HG03095 (cell line): ENCODE data around the gene HDHD3.
"Not testable (repeated sequence)": the region's sequence is repeated elsewhere in the genome, so short reads cannot be mapped to it uniquely, and the experiment has no call there.

Source experiments
- ATAC-seq: cut with Tn5 transposase; IDR thresholded peaks from one replicate; pipeline ENCODE4 v1.9.1; 2021; ENCODE audit warnings: moderate library complexity; ENCODE audit not compliant: unreplicated experiment

The HDHD3 gene

DNA sequence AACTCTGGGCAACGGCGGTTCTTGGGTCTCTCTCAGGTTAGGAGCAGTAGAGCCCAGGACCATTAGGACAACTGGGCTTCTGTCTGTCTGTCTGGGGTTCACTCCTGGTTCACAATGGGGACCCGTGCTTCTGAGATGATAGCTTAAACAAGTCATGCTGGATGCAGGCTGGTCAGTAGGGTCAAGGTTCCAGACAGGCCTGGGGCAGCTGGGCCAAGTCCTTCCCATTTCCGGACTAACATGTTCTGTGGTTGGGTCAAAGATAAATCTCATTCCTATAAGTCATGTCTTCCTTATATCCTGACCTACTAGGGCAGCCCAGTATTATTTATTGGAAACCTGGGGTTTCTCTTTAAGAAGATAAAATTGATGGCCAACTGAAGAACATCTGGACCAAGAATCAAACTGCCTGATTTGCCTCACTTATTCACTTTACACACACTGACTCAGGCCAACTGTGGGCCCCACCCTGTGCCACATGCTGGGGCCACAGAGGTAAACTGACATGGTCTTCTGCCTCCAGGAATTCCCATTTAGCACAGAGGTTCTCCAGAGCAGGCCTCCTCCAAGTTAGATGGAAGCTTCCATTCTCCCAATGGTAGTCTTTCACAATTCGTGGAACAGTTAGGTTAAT lies 8.3 kb downstream of the HDHD3 start:
- no peak for ATAC-seq

DNA sequence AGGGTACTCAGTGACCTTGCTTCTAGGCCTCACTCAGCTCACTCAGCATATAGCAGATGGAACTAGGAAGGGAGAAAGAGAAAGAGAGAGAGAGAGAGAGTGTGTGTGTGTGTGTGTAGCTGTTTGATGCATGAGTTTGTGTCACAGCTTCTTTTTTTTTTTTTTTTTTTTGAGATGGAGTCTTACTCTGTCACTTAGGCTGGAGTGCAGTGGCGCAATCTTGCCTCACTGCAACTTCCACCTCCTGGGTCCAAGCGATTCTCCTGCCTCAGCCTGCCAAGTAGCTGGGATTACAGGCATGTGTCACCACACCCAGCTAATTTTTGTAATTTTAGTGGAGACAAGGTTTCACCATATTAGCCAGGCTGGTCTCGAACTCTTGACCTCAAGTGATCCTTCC lies 11.1 kb downstream of the HDHD3 start:
- ATAC-seq: not testable (repeated sequence)

GRCh38 chr9:113364951-113365350 lies 11.8 kb downstream of the HDHD3 start:
- ATAC-seq: no peak

GRCh38 chr9:113363336-113363735 lies 13.4 kb downstream of the HDHD3 start:
- no peak for ATAC-seq

- no peak for ATAC-seq
Observed at GRCh38 chr9:113361304-113362018, 15.3 kb downstream of the HDHD3 start.

- no peak for ATAC-seq
Observed at GRCh38 chr9:113360242-113360842, 16.4 kb downstream of the HDHD3 start.

DNA sequence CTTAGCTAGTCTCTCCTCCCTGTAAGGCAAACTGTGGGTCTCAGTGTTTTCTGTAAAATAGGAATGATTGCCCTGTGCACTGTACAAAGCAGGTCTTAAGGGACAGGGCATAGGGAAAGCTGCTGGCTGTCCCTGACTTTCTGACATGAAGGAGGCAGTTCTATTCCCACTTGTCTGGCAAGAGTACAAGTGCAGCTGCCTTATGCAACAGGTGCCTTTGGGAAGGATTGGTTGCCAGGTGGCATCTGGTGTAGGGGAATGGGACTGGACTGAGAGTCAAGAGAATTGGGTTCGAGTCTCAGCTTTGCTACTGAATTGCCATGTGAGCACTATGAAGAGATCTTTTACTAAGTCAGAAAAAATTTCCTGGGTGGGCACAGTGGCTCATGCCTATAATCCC lies 17.4 kb downstream of the HDHD3 start:
- ATAC-seq: no peak

- ATAC-seq: no peak
Observed at GRCh38 chr9:113356686-113357292, 20.0 kb downstream of the HDHD3 start.

- no peak for ATAC-seq
Observed at GRCh38 chr9:113355040-113355596, 21.7 kb downstream of the HDHD3 start.

GRCh38 chr9:113352411-113352810 lies 24.4 kb downstream of the HDHD3 start:
- no peak for ATAC-seq

GRCh38 chr9:113352006-113352405 lies 24.8 kb downstream of the HDHD3 start:
- ATAC-seq: no peak

GRCh38 chr9:113350937-113351336 lies 25.8 kb downstream of the HDHD3 start:
- no peak for ATAC-seq

DNA sequence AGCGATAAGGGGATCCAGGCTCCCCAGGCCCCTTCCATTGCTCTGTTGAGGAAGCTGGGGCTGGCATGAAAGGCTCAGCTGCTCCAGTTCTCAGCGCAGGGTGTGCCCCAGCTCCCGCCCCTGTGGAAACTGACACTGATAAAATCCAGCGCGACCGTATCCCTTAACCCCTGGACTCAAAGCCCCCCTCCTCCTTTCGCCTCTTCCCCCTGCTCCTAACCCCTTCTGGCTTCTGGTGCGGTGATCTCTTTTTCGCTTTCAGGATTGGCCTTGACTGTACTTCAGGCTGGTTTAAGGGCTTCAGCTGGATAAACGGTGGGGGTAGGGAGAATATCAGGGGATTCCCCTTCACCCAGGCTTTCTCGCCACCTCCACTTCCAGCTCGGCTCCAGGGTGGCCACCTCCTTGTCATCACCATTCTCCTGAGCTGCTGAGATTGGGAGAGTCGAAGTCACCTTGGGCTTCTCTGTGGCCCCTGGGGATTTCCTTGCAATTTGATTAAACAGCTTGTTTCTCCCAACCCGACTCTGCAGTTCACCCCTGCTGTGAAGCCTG lies 26.6 kb downstream of the HDHD3 start:
- no peak for ATAC-seq

DNA sequence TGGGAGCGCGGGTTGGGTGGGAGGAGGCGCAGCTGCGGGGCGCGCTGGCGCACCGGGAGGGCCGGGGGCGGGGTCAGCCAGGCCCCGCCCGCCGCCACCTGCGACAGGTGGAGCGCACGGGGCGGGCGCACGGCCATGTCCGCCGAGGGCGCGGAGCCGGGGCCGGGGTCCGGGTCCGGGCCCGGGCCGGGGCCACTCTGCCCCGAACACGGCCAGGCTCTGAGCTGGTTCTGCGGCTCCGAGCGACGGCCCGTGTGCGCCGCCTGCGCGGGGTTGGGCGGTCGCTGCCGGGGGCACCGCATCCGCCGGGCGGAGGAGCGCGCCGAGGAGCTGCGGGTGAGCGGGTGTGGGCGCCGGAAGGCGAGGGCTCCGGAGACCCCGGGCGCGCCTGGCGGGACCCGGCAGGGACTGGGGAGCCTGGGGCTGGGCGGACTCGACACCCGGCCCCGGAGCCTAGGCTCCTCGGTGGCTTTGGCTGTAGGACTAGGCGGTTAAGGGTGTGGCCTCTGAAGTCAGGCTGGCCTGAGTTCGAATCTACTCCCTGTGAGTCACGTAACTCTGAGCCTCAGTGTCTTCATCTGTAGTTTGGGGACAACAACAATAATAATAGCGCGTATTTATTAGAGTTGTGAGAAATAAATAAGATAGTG lies 27.2 kb downstream of the HDHD3 start, which contains the start of gene BSPRY:
Gene BSPRY (plus strand): TSS at position 97 of the 650 bp plus-strand sequence. CDS start 39 bp downstream, at position 136.
- no peak for ATAC-seq

GRCh38 chr9:113349066-113349444 lies 27.7 kb downstream of the HDHD3 start:
- ATAC-seq: no peak

DNA sequence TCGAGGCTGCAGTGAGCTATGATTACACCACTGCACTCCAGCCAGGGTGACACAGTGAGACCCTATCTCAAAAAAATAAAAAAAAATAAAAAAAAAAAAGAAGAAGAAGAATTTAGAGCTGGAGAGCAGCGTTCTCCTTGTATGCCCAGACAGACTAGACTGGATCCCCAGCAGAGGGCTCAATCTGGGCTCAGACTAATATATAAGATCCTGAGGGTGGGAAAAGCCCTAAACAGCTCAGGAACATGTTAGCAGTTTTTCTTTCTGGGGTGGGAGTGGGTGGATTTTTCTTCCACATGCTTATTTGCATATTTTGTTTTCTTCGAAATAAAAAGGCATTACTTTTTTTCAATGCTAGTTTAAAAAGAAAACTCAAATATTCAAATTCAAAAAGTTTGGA lies 28.3 kb downstream of the HDHD3 start:
- no peak for ATAC-seq

DNA sequence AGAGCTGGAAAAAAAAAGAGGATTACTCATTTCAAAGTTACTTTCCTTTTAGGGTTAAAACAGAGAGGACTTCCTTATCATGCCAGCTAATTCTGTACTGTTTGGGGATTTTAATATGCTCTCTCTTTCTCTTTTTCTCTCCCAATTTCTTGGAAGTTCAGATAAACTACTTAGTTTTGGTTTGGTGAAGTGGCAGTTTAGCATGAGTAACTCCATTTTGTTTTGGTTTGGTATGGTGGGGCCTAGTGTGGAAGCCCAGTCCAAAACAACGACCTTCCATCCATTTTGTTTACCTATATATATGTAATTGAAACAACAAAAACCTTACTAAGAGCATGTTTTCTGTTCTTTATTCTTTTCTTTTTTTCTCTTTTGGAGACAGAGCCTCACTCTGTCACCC lies 31.1 kb downstream of the HDHD3 start:
- no peak for ATAC-seq

GRCh38 chr9:113345190-113345589 lies 31.6 kb downstream of the HDHD3 start:
- ATAC-seq: no peak

- ATAC-seq: no peak
Observed at GRCh38 chr9:113343732-113344231, 33.0 kb downstream of the HDHD3 start.

DNA sequence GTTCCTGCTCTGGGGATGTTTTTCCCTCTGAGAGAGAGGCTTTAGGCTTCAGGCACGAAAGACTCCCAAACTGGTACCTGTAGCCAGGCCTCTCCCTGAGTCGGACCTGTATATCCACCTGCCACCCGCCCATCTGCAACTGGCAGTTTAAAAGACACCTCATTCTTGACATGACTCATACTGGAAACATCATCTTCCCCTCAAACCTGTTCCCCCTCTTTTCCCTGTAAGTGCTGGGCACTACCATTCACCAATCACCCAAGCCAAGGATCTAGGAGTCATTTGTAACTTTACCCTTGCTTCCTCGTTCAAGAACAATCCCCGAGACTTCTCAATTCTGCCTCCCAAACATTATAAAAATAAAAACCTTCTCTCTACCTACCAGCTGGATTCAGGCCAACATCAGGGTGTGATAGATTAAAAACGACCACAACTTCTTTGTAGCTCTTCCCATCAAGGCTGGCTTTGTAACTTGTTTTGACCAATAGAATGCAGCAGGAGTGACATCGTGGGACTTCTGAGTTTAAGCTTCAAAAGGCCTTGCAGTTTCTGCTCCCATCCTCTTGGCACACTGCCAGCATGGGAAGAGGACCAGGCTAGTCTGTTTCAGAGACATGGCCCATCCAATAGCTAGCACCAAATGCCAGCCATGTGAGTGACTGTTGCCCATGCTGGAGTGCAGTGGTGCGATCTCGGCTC lies 34.9 kb downstream of the HDHD3 start:
- no peak for ATAC-seq
